ENCODE measurements around the gene DMXL1.
"Not testable (repeated sequence)": the region's sequence is repeated elsewhere in the genome, so short reads cannot be mapped to it uniquely, and the experiment has no call there.

The DMXL1 gene

DNA sequence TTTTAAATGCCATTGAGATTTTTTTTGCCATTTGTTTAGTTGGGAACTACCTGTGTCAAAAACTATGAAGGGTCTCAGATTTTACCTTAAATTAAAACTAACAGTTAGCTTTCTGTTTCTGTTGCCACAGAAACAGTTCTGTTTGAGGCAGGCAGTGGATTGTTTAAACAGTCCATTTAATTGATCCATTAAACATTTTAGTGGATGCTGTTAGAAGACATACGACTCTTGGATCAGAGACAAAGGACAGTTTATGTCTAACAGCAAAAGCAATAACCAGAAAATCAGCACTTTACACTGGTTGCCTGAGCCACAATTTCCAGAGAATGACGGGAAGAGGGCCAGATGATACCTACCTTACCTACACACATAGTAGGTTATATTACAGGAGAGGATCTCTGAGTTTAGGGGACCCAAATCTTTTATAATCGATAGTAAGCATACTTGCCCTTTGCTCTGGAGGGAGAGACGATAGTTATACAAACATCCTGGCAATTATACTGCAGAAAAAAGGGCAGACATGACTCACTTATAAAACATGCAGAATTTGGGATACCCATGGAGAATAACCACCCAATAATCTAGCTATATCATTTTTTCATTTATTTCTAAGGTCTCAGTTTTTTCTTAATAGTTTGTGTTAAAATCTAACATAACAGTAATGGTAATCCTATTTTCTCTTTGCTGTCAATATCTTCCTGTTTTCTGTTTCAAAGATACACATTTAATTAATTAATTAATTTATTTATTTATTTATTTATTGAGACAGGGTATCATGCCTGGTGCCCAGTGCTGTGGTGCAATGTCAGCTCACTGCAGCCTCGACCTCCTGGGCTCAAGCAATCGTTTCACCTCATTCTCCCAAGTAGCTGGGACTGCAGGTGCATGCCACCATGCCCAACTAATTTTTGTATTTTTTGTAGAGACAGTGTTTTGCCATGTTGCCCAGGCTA is 148.2 kb downstream of the DMXL1 start:
- no peak for FAIRE-seq

GRCh38 chr5:119220576-119221197 is 149.8 kb downstream of the DMXL1 start:
- FAIRE-seq: no peak

DNA sequence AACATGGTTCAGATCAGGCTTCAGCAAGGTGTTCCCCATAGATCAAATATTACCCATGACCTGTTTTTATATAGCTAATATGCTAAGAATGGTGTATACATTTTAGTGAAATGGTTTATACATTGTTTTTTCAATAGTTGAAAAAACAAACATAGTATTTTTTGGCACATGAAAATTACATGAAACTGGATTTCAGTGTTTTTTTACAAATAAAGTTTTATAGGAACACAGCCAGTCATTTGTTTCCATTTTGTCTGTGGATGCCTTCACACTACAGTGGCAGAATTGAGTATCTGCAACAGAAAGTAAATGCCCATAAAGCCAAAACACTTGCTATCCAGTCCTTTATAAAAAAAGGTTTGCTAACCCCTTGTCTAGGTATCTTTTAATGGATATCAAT is 150.4 kb downstream of the DMXL1 start:
- FAIRE-seq: no peak

- peak; percentile 69 for FAIRE-seq
Measured at GRCh38 chr5:119229950-119230349, 159.1 kb downstream of the DMXL1 start.

- FAIRE-seq: peak; percentile 81
Measured at GRCh38 chr5:119238265-119239118, 167.6 kb downstream of the DMXL1 start.

- no peak for FAIRE-seq
Measured at GRCh38 chr5:119239119-119239417, 168.2 kb downstream of the DMXL1 start.

DNA sequence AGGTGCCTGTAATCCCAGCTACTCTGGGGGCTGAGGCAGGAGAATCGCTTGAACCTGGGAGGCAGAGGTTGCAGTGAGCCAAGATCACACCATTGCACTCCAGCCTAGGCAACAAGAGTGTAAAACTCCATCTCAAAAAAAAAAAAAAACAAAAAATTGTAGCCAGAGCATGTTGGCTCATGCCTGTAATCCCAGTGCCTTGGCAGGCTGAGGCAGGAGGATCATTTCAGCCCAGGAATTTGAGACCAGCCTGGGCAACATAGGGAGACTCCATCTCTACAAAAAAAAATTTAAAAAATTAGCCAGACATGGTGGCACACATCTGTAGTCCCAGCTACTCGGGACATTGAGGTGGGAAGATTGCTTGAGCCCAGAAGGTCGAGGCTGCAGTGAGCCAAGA is 168.9 kb downstream of the DMXL1 start:
- not testable (repeated sequence) for FAIRE-seq

GRCh38 chr5:119243888-119244287 is 173.0 kb downstream of the DMXL1 start:
- no peak for FAIRE-seq

DNA sequence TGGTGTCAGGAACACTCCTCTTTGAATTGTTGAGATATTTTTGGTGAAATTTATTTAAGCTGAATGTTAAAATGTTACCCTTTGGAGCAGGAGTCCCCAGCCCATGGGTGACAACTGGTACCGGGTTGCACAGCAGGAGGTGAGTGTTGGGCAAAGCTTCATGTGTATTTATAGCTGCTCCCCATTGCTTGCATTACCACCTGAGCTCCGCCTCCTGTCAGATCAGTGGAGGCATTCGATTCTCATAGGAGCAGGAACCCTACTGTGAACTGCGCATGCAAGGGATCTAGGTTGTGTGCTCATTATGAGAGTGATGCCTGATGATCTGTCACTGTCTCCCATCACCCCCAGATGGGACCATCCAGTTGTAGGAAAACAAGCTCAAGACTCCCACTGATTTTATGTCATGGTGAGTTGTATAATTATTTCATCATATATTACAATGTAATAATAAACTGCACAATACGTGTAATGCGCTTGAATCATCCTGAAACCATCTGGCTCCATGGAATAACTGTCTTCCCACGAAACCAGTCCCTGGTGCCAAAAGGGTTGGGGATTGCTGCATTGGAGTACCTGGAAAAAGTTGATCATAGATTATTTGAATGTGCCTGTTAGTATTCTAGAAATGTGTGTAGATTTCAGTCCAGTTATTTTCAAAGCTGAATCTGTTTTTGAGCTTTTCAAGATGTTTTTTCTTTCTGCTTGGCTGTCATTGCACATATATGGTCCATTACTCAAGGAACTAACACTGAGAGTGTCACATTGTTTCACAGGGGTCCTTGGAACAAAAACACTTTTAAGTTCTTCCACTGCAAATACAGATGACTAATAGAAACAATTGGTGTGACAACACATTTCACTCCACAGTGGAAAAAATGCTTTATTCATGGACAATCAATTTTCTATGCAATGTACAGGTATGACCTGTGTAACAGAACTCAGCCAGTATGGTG is 180.3 kb downstream of the DMXL1 start:
- FAIRE-seq: no peak

DNA sequence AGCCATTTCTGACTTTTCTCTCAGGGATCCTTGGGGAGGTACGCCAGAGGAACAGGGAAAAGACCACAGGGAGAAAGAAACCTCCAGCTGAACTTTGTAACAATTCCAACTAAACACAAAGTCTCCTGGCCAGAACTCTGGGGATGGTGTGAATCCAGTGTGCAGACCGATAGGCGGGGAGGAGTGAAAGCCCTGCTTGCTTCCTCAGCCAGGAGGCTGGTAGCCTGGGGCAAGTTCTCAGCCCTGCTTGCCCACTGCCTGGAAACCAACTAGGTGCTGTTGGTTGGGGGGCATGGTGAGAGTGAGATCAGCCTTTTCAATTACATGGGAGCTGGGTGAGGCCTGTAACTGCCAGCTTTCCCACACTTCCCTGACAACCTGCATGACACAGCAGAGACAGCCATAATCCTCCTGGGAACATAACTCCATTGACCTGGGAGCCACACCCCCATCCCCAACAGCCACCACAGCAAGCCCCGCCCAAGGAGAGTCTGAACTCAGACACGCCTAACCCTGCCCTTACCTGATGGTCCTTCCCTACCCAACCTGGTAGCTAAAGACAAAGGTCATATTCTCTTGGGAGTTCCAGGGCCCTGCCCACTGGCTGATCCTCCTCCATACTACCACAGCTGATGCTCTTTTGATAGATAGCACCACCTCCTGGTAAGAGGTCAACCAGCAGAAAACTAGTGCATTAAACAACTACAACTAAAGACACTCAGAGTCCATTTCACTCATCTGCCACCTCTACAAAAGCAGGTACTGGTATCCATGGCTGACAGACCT is 184.9 kb downstream of the DMXL1 start:
- no peak for FAIRE-seq

DNA sequence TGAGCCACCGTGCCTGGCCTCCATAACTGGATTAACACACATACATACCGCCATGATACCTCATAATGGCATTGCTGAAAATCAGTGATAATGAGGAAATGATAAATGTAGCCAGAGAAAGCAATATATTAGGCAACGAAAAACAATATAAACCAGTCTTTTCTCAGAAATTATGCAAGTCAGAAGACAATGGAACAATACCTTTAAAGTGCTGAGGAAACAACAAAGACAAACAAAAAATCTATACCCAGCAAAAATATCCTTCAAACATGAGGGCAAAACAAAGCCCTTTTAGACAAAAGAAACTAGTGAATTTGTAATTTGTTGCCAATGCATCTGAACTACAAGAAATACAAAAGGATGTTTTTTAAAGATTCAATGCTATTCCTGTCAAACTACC is 186.7 kb downstream of the DMXL1 start:
- FAIRE-seq: no peak

- no peak for FAIRE-seq
Measured at GRCh38 chr5:119263639-119264038, 192.8 kb downstream of the DMXL1 start.

DNA sequence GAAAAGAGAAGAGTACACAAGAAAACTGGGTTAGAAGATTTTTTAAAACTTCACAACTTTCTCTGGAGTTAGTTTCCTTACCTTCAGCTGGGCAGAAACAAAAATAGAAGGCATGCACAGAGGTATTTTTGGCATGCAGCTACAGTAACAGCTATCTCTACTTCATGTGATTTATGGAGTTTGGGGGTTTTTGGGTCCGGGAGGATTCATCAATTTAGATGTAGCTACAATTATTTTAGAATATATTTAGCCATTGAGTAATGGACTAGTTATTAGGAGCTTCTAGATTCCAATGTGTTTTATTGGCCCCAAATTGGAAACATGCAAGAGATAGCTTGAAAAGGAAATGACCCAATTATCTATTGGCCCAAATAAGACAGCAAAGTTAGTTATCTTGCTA is 193.3 kb downstream of the DMXL1 start:
- no peak for FAIRE-seq

DNA sequence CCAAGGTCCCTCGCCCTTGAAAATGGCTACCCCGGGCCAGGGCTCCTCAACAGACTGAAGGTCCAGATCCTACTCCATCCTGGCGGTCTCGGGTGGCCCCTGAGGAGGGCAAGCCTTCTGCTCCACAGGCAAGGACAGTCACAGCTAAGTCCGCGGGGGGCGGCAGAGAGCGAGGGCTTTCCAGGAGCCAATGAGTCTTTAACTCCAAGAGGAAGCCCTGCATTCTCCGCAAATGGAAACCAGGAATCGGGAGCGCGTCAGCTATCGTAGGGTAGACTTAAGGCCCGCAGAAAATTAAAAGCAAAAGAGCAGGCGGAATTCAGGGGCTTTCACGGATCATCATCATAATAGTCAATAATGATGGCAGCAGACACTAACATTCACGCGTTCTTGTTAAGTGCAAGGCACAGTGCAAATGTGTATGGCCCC is 197.1 kb downstream of the DMXL1 start:
- FAIRE-seq: peak; percentile 85

DNA sequence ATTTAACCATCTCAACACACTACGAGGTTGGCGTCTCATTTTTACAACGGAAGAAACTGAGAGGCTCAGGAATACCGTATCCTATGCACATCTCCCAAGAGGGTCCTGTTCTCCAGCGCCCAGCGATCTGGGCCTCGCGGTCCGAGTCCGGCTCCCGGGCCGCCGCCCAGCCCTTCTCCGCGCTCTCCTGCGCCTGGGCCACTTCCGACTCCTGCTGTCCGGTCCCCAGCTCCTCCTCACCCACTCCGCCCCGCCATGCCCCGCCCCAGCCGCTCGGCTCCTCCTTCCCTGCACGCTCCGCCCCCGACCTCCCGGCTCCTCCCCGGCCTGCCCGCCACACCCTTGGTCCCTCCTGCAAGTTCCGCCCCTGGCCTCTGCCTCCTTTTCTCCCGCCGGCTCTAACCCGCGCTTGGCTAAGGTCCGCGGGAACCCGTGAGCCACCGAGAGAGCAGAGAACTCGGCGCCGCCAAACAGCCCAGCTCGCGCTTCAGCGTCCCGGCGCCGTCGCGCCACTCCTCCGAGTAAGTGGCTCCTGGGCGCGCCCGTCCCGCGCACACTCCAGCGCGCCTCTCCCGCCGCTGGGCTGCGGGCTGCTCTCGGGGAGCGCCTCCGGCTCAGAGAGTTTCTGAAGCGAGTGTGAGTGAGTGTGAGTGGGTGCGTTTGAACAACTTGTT is 197.6 kb downstream of the DMXL1 start:
- FAIRE-seq: peak; percentile 80

GRCh38 chr5:119269061-119269944 is 198.4 kb downstream of the DMXL1 start:
- no peak for FAIRE-seq

- FAIRE-seq: no peak
Measured at GRCh38 chr5:119270121-119270565, 199.3 kb downstream of the DMXL1 start.

DNA sequence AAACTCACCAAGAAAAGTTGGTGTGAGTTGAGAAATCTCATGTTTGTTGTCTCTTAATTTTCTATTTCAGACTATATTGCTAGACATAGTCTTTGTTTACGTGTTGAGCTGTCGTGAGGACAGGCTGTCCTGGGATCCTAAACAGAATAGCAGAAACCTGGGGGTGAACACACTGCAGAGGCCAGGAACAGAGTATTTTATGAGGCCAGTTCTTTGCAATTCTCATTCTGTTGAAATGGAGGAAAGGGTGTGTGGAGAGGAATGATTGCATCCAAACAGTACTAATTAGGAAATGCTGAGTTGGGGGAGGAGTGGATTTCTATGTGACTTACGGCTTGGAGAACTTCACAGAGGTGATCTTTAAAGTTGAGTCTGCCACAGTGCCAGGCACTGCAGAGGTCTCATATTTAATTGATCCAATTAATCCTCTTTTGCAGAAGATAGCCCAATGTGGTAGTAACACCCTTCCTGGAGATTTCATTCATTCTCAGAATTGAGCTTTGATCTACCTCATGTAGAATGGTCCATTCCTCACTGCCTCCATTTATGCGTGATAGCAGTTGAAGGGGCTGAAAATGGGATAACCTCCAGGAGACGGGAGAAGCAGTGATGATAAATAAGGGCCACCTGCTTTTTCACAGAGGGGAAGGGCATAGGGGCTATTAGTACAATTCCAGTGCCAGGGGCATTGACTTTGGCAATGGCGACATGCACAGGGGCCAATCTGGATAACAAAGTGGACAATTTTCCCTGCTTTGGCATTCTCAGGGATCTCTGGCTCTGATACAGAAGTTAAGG is 200.3 kb downstream of the DMXL1 start:
- no peak for FAIRE-seq

Data from A204.1 (cell line).